K562 (cell line): ENCODE measurements around the gene ETS1. TPM values are rescaled to one million over a fixed set of nuclear protein-coding genes. Genes with fewer than 3 reads are reported as not detected.

Source experiments
- ATAC-seq: fragments of 200-7000 bp; cut with Tn5 transposase; 3 replicates; pipeline ENCODE4 v1.9.1; 2020; ENCODE audit warnings: moderate library complexity
- BruUV-seq: library from RNA; stranded (reverse); fragments of 400-500 nt; replicated peaks from 2 replicates; lab custom pipeline; 2021; lab: Mats Ljungman, UMichigan
- CTCF ChIA-PET: fragments of 300-600 bp; formaldehyde crosslinking; extraction: SDS; loops from one replicate; lab custom pipeline; 2021; ENCODE audit warnings: low intra/inter-chr PET ratio; lab: Yijun Ruan, JAX
- POLR2A ChIA-PET: fragments of 300-600, 350-650 bp; sonication (Branson Sonifier 250); formaldehyde crosslinking; extraction: SDS; loops from one replicate; lab custom pipeline; 2021; ENCODE audit warnings: antibody characterized with exemption, inconsistent platforms; lab: Yijun Ruan, JAX
- DNase-seq, 4 experiments: peaks; one replicate each; pipeline versions ENCODE4 v3.0.0 to v3.0.0-alpha.2; 2011 to 2018; ENCODE audit warnings: low spot score in 3 of 4, mixed read lengths in 3 of 4; ENCODE audit errors: extremely low read depth in 1 of 4
- FAIRE-seq: peaks from 2 replicates; lab custom pipeline; 2011; peaks lifted over from hg19 to GRCh38; lab: Jason Lieb, UNC
- H2AFZ ChIP-seq: 2 replicates; pipeline ENCODE4 v1.6.0; 2011; ENCODE audit warnings: low read depth, low read length, control low read depth, inconsistent platforms
- H3K27ac ChIP-seq: fragments of 200-600 bp; 3 replicates; pipeline ENCODE4 v1.8.0; 2011; ENCODE audit warnings: low read depth, mild to moderate bottlenecking, control low read depth, inconsistent platforms, low read length, moderate library complexity, mixed read lengths; ENCODE audit errors: extremely low read depth
- H3K27me3 ChIP-seq, 2 experiments: fragments of 300-600 bp in 1 of 2; 2 replicates in 1 of 2; 3 replicates in 1 of 2; pipeline versions ENCODE4 v1.6.0 to v1.8.0; 2011; ENCODE audit warnings: inconsistent platforms in 2 of 2, low read length in 2 of 2, mild to moderate bottlenecking in 1 of 2, mixed read lengths in 1 of 2, moderate library complexity in 1 of 2; ENCODE audit not compliant: control insufficient read depth in 2 of 2, insufficient read depth in 2 of 2
- H3K36me3 ChIP-seq: fragments of 300-600 bp; 3 replicates; pipeline ENCODE4 v1.8.0; 2011; ENCODE audit warnings: mild to moderate bottlenecking, low read length, inconsistent platforms; ENCODE audit not compliant: control insufficient read depth, insufficient read depth
- H3K4me1 ChIP-seq, 2 experiments: fragments of 200-600 bp in 1 of 2; replicated peaks in 1 of 2; 2 replicates in 1 of 2; 3 replicates in 1 of 2; pipeline versions ENCODE4 v1.5.1 to v1.8.0; 2011; ENCODE audit warnings: inconsistent platforms in 2 of 2, low read length in 2 of 2, mild to moderate bottlenecking in 1 of 2, mixed read lengths in 1 of 2, moderate library complexity in 1 of 2; ENCODE audit not compliant: control insufficient read depth in 2 of 2, insufficient read depth in 2 of 2
- H3K4me2 ChIP-seq: 2 replicates; pipeline ENCODE4 v1.6.1; 2011; ENCODE audit warnings: low read length, control low read depth, inconsistent platforms, mixed read lengths; ENCODE audit not compliant: insufficient read depth
- H3K4me3 ChIP-seq: fragments of 200-600 bp; sonication (generic), shearing (Covaris generic); 2 replicates; pipeline ENCODE4 v1.5.1; 2016; ENCODE audit warnings: control low read depth, inconsistent platforms
- H3K79me2 ChIP-seq: fragments of 200-600 bp; 3 replicates; pipeline ENCODE4 v1.8.0; 2011; ENCODE audit warnings: low read length, inconsistent platforms; ENCODE audit not compliant: control insufficient read depth, insufficient read depth
- H3K9ac ChIP-seq, 2 experiments: 2 replicates each; pipeline versions ENCODE4 v1.6.0 to v1.6.1; 2011; ENCODE audit warnings: low read depth in 2 of 2, low read length in 2 of 2, control low read depth in 1 of 2, inconsistent platforms in 1 of 2, mild to moderate bottlenecking in 1 of 2, mixed read lengths in 1 of 2; ENCODE audit not compliant: insufficient read depth in 1 of 2
- H3K9me1 ChIP-seq: one replicate; pipeline ENCODE4 v1.6.0; 2011; ENCODE audit warnings: inconsistent platforms, mild to moderate bottlenecking, low read length, moderate library complexity; ENCODE audit not compliant: control insufficient read depth, insufficient read depth
- H3K9me3 ChIP-seq: replicated peaks from 2 replicates; pipeline ENCODE4 v1.5.1; 2011; ENCODE audit warnings: low read depth, low read length, inconsistent platforms; ENCODE audit not compliant: control insufficient read depth, insufficient read depth
- H4K20me1 ChIP-seq: replicated peaks from 2 replicates; pipeline ENCODE4 v1.6.1; 2011; ENCODE audit warnings: low read length, inconsistent platforms, mixed read lengths; ENCODE audit not compliant: control insufficient read depth, insufficient read depth
- ETS1 ChIP-seq: conservative IDR thresholded peaks from 2 replicates; pipeline ENCODE4 v1.6.1; 2011; ENCODE audit warnings: low read depth, mild to moderate bottlenecking, low read length; ENCODE audit not compliant: control insufficient read depth
- FOS ChIP-seq: IDR thresholded peaks from 3 replicates; pipeline ENCODE4 v1.6.1; 2011; ENCODE audit not compliant: insufficient read length; ENCODE audit errors: extremely low read depth
- FOXJ2 ChIP-seq: fragments of 200-800 bp; sonication (Bioruptor generic); IDR thresholded peaks from 2 replicates; pipeline ENCODE4 v1.6.1; 2016; ENCODE audit warnings: missing genetic modification characterization, missing compliant biosample characterization
- GABPB2 ChIP-seq: fragments of 250-450 bp; sonication (Bioruptor Pico); conservative IDR thresholded peaks from 2 replicates; pipeline ENCODE4 v1.5.1; 2021; ENCODE audit warnings: mild to moderate bottlenecking
- PREB ChIP-seq: sonication (generic); formaldehyde crosslinking; IDR thresholded peaks from 2 replicates; pipeline ENCODE4 v1.8.1; 2023; ENCODE audit warnings: mild to moderate bottlenecking, missing genetic modification reagents
- YY1 ChIP-seq, 3 experiments: IDR thresholded peaks; 2 replicates each; pipeline ENCODE4 v1.6.1; 2011; ENCODE audit warnings: low read length in 2 of 3, mild to moderate bottlenecking in 2 of 3, moderate library complexity in 2 of 3, borderline replicate concordance in 1 of 3, control low read depth in 1 of 3, low read depth in 1 of 3; ENCODE audit not compliant: insufficient read depth in 3 of 3, insufficient replicate concordance in 2 of 3, control insufficient read depth in 1 of 3, insufficient read length in 1 of 3; ENCODE audit errors: extremely low read depth in 1 of 3
- ZNF583 ChIP-seq: fragments of 250-450 bp; sonication (Bioruptor Pico); IDR thresholded peaks from 2 replicates; pipeline ENCODE4 v1.4.0; 2020
- ZNF75A ChIP-seq: fragments of 450-650 bp; formaldehyde crosslinking; IDR thresholded peaks from 2 replicates; pipeline ENCODE4 v1.4.0; 2020; ENCODE audit warnings: mild to moderate bottlenecking
- WGBS: fragments of 100-300 bp; shearing (Covaris generic); methylation state at CpG from one replicate; pipeline ENCODE4 v1.1.6; 2016; ENCODE audit warnings: low coverage, mixed read lengths; ENCODE audit not compliant: insufficient coverage; ENCODE audit errors: missing lambda C conversion rate; 5-methylcytosine and 5-hydroxymethylcytosine counted together
- in situ Hi-C: fragments of 300-500 bp; cut with MboI; formaldehyde crosslinking; loops from 4 replicates; pipeline ENCODE4 v1.15.0; 2018; ENCODE audit warnings: inconsistent platforms, mixed read lengths
- intact Hi-C: fragments of 100-400 bp; cut with micrococcal nuclease; formaldehyde crosslinking; loops from 2 replicates; pipeline ENCODE4 v1.14.2; 2022
- polyA plus RNA-seq, 8 experiments: library from polyadenylated mRNA; depleted of rRNA in 4 of 8; stranded (reverse) in 5 of 8; unstranded in 3 of 8; fragments of >200 nt; fragmentation: Nextera tagmentation in 2 of 8; fragmentation: Illumina TruSeq in 1 of 8; extraction: Ambion mirVana in 2 of 8; extraction: Trizol in 1 of 8; gene quantifications; 2 replicates each; pipeline versions ENCODE4 v1.2.1 to v1.2.3, GENCODE V29; 2011 to 2014; ENCODE audit warnings: inconsistent platforms in 1 of 8, missing spikeins in 1 of 8
- total RNA-seq, 7 experiments: library from RNA; depleted of rRNA in 6 of 7; stranded (reverse); fragments of >200 nt in 6 of 7; fragmentation: Illumina TruSeq in 2 of 7; extraction: Trizol in 2 of 7; gene quantifications; 2 replicates each; pipeline versions ENCODE4 v1.2.1 to v1.2.3, GENCODE V29; 2011 to 2021; ENCODE audit warnings: low replicate concordance in 1 of 7

Gene ETS1
- total and polyA plus RNA-seq, 9 of the 15 experiments (the other 6 are each of a cell fraction or from before 2014, with no cell fraction given): 0.04 to 1.4 (median 0.23) TPM

- no peak for TF ChIP-seq YY1 (IDR thresholded peaks at IDR 0.05; ENCODE audit: borderline replicate concordance in 1 of 3, control insufficient read depth in 1 of 3, extremely low read depth in 1 of 3, insufficient read depth in 3 of 3, insufficient read length in 1 of 3, insufficient replicate concordance in 2 of 3, low read depth in 1 of 3, low read length in 2 of 3)
- DNase-seq (no peak), FAIRE-seq (no peak), ATAC-seq (no peak)
- ChIA-PET CTCF (no interaction called here), POLR2A (interaction anchor here (0.6 kb wide), 1 partner anchor 13 kb away, joined by 3 read pairs; no protein-coding TSS in a partner anchor)
- Histone ChIP-seq H3K79me2 (no peaks in the 10 kb centered on the region), H3K27me3 (no peaks in the 10 kb centered on the region; a peak in 1 of 5 replicates), H3K4me2 (no peak overlapping the region), H3K27ac (no peak overlapping the region), H3K9ac (no peak overlapping the region), H2AFZ (no peak overlapping the region), H3K4me1 (peaks cover 1 to 11% of the 10 kb centered on the region in 2 experiments; a peak in 3 of 5 replicates), H3K4me3 (no peak overlapping the region), H3K9me1 (no peaks in the 10 kb centered on the region), H3K9me3 (no peaks in the 10 kb centered on the region), H4K20me1 (no peaks in the 10 kb centered on the region), H3K36me3 (no peaks in the 10 kb centered on the region)
- in situ Hi-C loops (no loop called here), intact Hi-C loops (no loop called here)
- no TSS peak for BruUV-seq
- 5% methylated on average over 5 of the region's 5 CpGs for WGBS
Measured at GRCh38 chr11:128517451-128518230, 69.7 kb downstream of the ETS1 start.

- Histone ChIP-seq H3K79me2 (no peaks in the 10 kb centered on the region), H3K4me2 (no peak overlapping the region), H3K9me3 (no peaks in the 10 kb centered on the region), H3K36me3 (no peaks in the 10 kb centered on the region), H3K9ac (no peak overlapping the region), H2AFZ (no peak overlapping the region), H3K27me3 (no peaks in the 10 kb centered on the region; a peak in 1 of 5 replicates), H3K9me1 (no peaks in the 10 kb centered on the region), H4K20me1 (no peaks in the 10 kb centered on the region), H3K4me1 (peaks cover 0 to 4% of the 10 kb centered on the region in 2 experiments; a peak in 1 of 5 replicates), H3K27ac (no peak overlapping the region), H3K4me3 (no peak overlapping the region)
- BruUV-seq: no TSS peak
- intact Hi-C loops (no loop called here), in situ Hi-C loops (no loop called here)
- ATAC-seq: no peak
- FAIRE-seq: no peak
- POLR2A ChIA-PET: no interaction called here
- WGBS: 2% methylated on average over 4 of the region's 4 CpGs
- CTCF ChIA-PET: no interaction called here
- no peak for TF ChIP-seq FOXJ2 (tag)
- no peak for TF ChIP-seq ZNF75A
- no peak for TF ChIP-seq GABPB2 (CRISPR knock-in tag)
- no peak for TF ChIP-seq ZNF583 (CRISPR knock-in tag)
- TF ChIP-seq PREB: no peak
- TF ChIP-seq FOS: no peak
- no peak for TF ChIP-seq ETS1
- no peak for DNase-seq
Measured at GRCh38 chr11:128516886-128517285, 70.5 kb downstream of the ETS1 start.
